Measurements from ENCODE around the gene RUNX2.

DNA sequence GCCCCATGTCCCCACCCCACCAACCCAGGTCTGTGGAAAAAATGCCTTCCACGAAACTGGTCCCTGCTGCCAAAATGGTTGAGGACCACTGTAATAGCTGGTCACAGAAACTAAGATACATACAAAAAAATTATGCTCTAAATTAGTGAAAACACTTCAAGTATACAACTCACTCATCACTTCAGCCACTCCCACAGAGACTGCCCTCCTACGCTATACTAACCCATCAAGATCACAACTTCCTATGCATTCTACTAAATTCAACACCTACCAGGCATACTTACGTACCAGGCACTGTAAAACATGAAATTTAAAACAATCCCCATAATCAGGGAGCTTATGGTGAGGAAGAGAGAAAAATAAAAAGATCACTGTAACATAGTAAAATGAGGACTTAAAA lies 22.9 kb downstream of the RUNX2 start:
- TF ChIP-seq POLR2AphosphoS5 (IDR thresholded peaks at IDR 0.05; ENCODE audit: low read depth, low read length) (no peak), CHD2 (IDR thresholded peaks at IDR 0.05; ENCODE audit: low read length, partially characterized antibody) (no peak), MXI1 (IDR thresholded peaks at IDR 0.05; ENCODE audit: low read depth, low read length) (no peak), EP300 (IDR thresholded peaks at IDR 0.05; ENCODE audit: borderline replicate concordance in 1 of 2, low read depth in 1 of 2, low read length in 1 of 2) (no peak), RCOR1 (IDR thresholded peaks at IDR 0.05; ENCODE audit: low read length) (no peak), JUND (IDR thresholded peaks at IDR 0.05) (no peak)
- TF ChIP-seq, protein P1, sequence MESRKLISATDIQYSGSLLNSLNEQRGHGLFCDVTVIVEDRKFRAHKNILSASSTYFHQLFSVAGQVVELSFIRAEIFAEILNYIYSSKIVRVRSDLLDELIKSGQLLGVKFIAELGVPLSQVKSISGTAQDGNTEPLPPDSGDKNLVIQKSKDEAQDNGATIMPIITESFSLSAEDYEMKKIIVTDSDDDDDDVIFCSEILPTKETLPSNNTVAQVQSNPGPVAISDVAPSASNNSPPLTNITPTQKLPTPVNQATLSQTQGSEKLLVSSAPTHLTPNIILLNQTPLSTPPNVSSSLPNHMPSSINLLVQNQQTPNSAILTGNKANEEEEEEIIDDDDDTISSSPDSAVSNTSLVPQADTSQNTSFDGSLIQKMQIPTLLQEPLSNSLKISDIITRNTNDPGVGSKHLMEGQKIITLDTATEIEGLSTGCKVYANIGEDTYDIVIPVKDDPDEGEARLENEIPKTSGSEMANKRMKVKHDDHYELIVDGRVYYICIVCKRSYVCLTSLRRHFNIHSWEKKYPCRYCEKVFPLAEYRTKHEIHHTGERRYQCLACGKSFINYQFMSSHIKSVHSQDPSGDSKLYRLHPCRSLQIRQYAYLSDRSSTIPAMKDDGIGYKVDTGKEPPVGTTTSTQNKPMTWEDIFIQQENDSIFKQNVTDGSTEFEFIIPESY (IDR thresholded peaks at IDR 0.05; ENCODE audit: borderline replicate concordance, low read depth), result no peak
- TF ChIP-seq, protein P2, sequence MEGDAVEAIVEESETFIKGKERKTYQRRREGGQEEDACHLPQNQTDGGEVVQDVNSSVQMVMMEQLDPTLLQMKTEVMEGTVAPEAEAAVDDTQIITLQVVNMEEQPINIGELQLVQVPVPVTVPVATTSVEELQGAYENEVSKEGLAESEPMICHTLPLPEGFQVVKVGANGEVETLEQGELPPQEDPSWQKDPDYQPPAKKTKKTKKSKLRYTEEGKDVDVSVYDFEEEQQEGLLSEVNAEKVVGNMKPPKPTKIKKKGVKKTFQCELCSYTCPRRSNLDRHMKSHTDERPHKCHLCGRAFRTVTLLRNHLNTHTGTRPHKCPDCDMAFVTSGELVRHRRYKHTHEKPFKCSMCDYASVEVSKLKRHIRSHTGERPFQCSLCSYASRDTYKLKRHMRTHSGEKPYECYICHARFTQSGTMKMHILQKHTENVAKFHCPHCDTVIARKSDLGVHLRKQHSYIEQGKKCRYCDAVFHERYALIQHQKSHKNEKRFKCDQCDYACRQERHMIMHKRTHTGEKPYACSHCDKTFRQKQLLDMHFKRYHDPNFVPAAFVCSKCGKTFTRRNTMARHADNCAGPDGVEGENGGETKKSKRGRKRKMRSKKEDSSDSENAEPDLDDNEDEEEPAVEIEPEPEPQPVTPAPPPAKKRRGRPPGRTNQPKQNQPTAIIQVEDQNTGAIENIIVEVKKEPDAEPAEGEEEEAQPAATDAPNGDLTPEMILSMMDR (IDR thresholded peaks at IDR 0.05), result no peak
- TF ChIP-seq, protein P3, sequence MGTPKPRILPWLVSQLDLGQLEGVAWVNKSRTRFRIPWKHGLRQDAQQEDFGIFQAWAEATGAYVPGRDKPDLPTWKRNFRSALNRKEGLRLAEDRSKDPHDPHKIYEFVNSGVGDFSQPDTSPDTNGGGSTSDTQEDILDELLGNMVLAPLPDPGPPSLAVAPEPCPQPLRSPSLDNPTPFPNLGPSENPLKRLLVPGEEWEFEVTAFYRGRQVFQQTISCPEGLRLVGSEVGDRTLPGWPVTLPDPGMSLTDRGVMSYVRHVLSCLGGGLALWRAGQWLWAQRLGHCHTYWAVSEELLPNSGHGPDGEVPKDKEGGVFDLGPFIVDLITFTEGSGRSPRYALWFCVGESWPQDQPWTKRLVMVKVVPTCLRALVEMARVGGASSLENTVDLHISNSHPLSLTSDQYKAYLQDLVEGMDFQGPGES (IDR thresholded peaks at IDR 0.05; ENCODE audit: low read depth, low read length), result no peak
